ENCODE results near the gene SYT14.

Gene SYT14

DNA sequence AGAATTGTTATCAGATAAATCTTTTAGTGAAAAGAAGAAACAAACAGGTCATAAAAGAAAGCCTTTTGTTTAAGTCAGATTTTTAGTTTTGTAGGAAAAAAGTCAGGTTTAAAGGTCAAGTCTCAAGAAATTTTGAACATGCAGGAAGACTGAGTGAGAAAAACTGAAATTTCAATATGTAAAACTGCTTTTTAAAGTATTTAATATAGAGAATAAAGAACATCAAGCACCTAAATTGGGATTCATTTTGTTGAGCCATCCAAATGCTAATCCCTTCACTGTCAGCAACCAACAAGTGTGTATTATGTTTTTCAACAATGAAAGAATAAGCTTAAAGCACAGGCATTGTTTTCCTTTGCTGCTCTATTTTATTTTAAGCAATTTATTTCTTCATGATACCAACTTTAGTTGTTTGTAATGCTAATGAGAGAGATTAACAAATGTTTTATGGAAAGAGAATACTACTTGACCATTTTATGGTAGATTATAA lies 179.7 kb downstream of the SYT14 start:
- Histone ChIP-seq H3K79me2 (ENCODE audit: low read length) (no peaks in the 10 kb centered on the region), H3K9ac (ENCODE audit: low read length) (no peak overlapping the region), H3K36me3 (replicated peaks; ENCODE audit: low read depth, low read length) (no peaks in the 10 kb centered on the region), H2AFZ (ENCODE audit: low read depth, low read length) (no peak overlapping the region), H3K4me1 (ENCODE audit: low read length) (no peaks in the 10 kb centered on the region), H3K4me3 (ENCODE audit: low read length) (no peak overlapping the region), H3K4me2 (ENCODE audit: low read length) (no peak overlapping the region), H3K9me3 (ENCODE audit: insufficient read depth, low read length) (no peaks in the 10 kb centered on the region), H4K20me1 (ENCODE audit: insufficient read depth, low read length) (no peaks in the 10 kb centered on the region), H3K27ac (ENCODE audit: low read length) (no peak overlapping the region), H3K27me3 (ENCODE audit: low read depth, low read length) (peaks cover 11% of the 10 kb centered on the region)
- TF ChIP-seq, protein P1, sequence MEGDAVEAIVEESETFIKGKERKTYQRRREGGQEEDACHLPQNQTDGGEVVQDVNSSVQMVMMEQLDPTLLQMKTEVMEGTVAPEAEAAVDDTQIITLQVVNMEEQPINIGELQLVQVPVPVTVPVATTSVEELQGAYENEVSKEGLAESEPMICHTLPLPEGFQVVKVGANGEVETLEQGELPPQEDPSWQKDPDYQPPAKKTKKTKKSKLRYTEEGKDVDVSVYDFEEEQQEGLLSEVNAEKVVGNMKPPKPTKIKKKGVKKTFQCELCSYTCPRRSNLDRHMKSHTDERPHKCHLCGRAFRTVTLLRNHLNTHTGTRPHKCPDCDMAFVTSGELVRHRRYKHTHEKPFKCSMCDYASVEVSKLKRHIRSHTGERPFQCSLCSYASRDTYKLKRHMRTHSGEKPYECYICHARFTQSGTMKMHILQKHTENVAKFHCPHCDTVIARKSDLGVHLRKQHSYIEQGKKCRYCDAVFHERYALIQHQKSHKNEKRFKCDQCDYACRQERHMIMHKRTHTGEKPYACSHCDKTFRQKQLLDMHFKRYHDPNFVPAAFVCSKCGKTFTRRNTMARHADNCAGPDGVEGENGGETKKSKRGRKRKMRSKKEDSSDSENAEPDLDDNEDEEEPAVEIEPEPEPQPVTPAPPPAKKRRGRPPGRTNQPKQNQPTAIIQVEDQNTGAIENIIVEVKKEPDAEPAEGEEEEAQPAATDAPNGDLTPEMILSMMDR (IDR thresholded peaks at IDR 0.05; ENCODE audit: low read depth, low read length): no peak
- TF ChIP-seq EZH2phosphoT487 (IDR thresholded peaks at IDR 0.05; ENCODE audit: low read depth): no peak

DNA sequence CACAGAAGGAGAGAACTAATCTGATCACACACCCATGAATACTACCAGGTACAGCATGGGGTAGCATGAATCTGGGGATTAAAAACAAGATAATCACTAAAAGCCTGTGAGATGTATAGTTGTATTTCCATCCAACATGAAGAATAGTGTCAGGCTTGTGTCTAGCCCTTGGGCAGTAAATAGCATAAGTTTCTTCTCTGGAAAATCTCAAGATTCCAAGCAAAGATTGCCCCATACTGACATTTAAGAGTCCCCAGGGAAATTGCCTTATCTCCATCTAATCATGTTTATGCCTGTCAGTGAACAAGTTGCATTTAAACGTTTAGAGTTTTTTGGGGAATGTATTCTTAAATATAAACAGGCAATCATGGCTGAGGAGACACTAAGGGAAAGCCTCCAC lies 185.4 kb downstream of the SYT14 start:
- no peak overlapping the region for H2AFZ ChIP-seq (ENCODE audit: low read depth, low read length)
- H4K20me1 ChIP-seq (ENCODE audit: insufficient read depth, low read length): no peaks in the 10 kb centered on the region
- no peaks in the 10 kb centered on the region for H3K4me1 ChIP-seq (ENCODE audit: low read length)
- TF ChIP-seq, protein P1 (IDR thresholded peaks at IDR 0.05; ENCODE audit: low read depth, low read length): no peak
- no peak for TF ChIP-seq EZH2phosphoT487 (IDR thresholded peaks at IDR 0.05; ENCODE audit: low read depth)
- no peak overlapping the region for H3K9ac ChIP-seq (ENCODE audit: low read length)
- H3K36me3 ChIP-seq (replicated peaks; ENCODE audit: low read depth, low read length): no peaks in the 10 kb centered on the region
- no peaks in the 10 kb centered on the region for H3K79me2 ChIP-seq (ENCODE audit: low read length)
- no peak overlapping the region for H3K27ac ChIP-seq (ENCODE audit: low read length)
- no peak overlapping the region for H3K4me2 ChIP-seq (ENCODE audit: low read length)
- no peaks in the 10 kb centered on the region for H3K9me3 ChIP-seq (ENCODE audit: insufficient read depth, low read length)
- H3K27me3 ChIP-seq (ENCODE audit: low read depth, low read length): peaks cover 26% of the 10 kb centered on the region
- H3K4me3 ChIP-seq (ENCODE audit: low read length): no peak overlapping the region

DNA sequence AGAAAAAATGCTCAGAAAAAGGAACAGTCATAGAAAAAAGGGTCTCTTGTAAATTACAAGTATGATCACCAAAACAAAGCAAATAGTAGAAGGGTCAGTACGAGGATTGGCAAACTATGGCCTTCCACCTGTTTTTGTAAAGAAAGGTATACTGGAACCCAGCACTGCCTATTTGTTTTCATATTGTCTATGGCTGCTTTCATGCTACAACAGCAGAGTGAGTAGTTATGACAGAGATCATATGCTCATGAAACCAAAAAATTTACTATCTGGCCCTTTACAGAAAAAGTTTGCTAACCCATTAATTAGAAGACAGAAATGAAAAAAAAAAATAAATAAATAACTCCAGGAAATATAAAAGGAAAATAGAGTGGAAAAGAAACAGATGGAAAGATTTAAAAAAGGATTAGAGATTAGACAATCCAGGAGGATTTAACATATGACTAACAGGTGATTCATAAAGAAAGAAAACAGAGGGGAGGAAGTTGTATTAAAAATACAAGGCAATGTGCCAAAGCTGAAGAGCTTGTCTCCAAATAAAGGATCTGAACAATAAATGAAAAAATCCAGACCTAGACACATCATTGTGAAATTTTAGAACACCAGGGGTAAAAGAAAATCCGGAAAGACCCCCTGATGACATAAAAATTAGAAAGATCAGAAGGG lies 186.0 kb downstream of the SYT14 start:
- no peak overlapping the region for H3K4me2 ChIP-seq (ENCODE audit: low read length)
- peaks cover 26% of the 10 kb centered on the region for H3K27me3 ChIP-seq (ENCODE audit: low read depth, low read length)
- H3K9me3 ChIP-seq (ENCODE audit: insufficient read depth, low read length): no peaks in the 10 kb centered on the region

GRCh38 chr1:210124736-210125135 lies 186.7 kb downstream of the SYT14 start:
- TF ChIP-seq, protein P1 (IDR thresholded peaks at IDR 0.05; ENCODE audit: low read depth, low read length): no peak
- TF ChIP-seq EZH2phosphoT487 (IDR thresholded peaks at IDR 0.05; ENCODE audit: low read depth): no peak
- Histone ChIP-seq H3K4me3 (ENCODE audit: low read length) (no peak overlapping the region), H3K4me2 (ENCODE audit: low read length) (no peak overlapping the region), H3K4me1 (ENCODE audit: low read length) (no peaks in the 10 kb centered on the region), H3K36me3 (replicated peaks; ENCODE audit: low read depth, low read length) (no peaks in the 10 kb centered on the region), H3K9me3 (ENCODE audit: insufficient read depth, low read length) (no peaks in the 10 kb centered on the region), H3K79me2 (ENCODE audit: low read length) (no peaks in the 10 kb centered on the region), H3K27me3 (ENCODE audit: low read depth, low read length) (peaks cover 24% of the 10 kb centered on the region), H3K9ac (ENCODE audit: low read length) (no peak overlapping the region), H2AFZ (ENCODE audit: low read depth, low read length) (no peak overlapping the region), H4K20me1 (ENCODE audit: insufficient read depth, low read length) (no peaks in the 10 kb centered on the region), H3K27ac (ENCODE audit: low read length) (no peak overlapping the region)

More for the DNA sequence above, 186.0 kb downstream of the SYT14 start:
- no peaks in the 10 kb centered on the region for H4K20me1 ChIP-seq (ENCODE audit: insufficient read depth, low read length)
- H3K4me1 ChIP-seq (ENCODE audit: low read length): no peaks in the 10 kb centered on the region
- no peak overlapping the region for H3K27ac ChIP-seq (ENCODE audit: low read length)
- H3K36me3 ChIP-seq (replicated peaks; ENCODE audit: low read depth, low read length): no peaks in the 10 kb centered on the region
- no peaks in the 10 kb centered on the region for H3K79me2 ChIP-seq (ENCODE audit: low read length)
- TF ChIP-seq EZH2phosphoT487 (IDR thresholded peaks at IDR 0.05; ENCODE audit: low read depth): no peak
- TF ChIP-seq, protein P1 (IDR thresholded peaks at IDR 0.05; ENCODE audit: low read depth, low read length): no peak
- H2AFZ ChIP-seq (ENCODE audit: low read depth, low read length): no peak overlapping the region
- H3K4me3 ChIP-seq (ENCODE audit: low read length): no peak overlapping the region
- no peak overlapping the region for H3K9ac ChIP-seq (ENCODE audit: low read length)
